NOMO-1 treated with dmso at 0.1 percent for 144 hours (cell line): ENCODE measurements around the gene UBQLN3.

Source experiments
- DNase-seq: peaks from one replicate; lab custom pipeline; 2025; ENCODE audit not compliant: unreplicated experiment; lab: John Stamatoyannopoulos, UW

Gene UBQLN3

DNA sequence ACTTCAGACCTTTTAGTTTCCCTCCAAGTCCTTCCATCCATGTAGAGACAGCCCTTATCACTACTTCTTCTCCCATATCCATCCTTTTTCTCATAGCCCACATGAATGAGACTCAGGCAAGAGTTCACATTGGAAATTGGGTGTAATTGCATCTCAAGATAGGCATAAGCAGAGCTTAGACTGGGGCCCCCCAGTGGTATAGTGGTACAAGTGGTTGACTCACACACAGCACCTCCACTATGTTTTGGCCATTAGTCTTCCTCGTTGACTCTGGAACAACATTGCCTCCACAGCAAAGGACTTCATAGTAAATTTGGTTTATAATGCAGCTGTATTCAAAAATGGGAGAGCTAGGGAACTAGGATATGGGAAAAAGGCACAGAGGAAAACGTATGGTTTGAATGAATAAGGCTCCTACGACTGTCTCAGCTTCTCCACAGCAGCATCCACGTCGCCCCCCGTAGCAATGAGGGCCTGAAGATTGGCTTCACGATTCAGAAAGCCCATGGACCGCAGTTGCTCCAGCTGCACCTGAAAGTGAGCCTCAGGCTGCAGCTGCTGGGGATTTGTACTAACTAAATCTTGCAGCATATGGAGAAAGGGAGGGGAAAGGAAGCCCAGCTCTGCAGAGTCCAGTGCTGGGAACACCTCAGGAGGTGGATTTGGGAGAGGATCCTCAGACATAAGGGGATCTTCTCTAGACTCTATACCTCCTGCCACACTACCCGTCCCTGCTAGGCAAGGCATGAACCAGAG, 2.4 kb downstream of the UBQLN3 start:
- DNase-seq, result no peak

DNA sequence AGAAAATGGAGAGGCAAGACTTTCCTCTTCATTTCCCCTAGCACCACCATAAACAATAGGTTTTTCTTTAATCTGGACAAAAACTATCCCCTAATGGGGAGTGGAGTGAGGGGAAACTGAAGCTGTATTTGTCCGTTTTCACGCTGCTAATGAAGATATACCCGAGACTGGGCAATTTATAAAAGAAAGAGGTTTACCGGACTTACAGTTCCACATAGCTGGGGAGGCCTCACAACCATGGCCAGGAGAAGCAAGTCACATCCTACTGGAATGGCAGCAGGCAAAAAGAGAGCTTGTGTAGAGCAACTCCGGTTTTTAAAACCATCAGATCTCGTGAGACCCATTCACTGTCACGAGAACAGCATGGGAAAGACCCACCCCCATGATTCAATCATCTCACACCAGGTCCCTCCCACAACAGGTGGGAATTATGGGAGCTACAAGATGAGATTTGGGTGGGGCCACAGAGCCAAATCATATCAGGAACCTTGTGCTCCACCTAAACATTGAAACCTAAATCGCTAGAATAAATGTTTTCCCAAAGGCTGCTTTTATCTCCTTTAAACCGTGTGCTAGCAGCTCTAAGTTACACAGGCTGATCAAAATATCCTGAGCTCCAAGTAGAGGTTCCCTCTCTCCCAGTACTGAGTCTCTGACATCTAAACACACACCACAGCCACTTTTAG, 4.3 kb downstream of the UBQLN3 start:
- DNase-seq, result no peak

DNA sequence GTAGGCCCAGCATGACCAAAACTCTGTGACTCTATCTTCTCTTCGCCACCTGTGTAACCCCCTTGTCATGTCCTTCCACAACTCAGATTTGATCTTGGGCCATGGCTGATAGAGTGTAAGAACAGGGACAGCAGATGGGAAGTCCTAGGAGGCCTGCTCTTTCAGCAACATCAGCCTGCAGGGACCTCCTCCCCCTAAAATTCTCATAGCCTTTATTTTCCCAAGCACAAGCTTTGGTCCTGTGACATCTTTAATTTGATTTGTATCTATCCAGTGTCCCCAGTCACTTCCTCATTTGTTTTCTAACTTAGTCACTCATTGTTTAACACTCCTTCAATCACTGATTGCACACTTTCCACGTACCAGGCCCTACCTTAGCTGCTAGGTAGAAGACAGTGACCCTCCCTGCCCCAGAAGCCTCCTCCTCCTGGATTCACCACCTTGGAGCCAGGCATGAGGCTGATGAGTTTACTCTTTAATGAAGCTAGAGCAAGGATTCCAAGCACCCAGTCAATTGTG, 5.3 kb downstream of the UBQLN3 start:
- no peak for DNase-seq

GRCh38 chr11:5500393-5500801, 9.4 kb downstream of the UBQLN3 start:
- DNase-seq, result no peak

DNA sequence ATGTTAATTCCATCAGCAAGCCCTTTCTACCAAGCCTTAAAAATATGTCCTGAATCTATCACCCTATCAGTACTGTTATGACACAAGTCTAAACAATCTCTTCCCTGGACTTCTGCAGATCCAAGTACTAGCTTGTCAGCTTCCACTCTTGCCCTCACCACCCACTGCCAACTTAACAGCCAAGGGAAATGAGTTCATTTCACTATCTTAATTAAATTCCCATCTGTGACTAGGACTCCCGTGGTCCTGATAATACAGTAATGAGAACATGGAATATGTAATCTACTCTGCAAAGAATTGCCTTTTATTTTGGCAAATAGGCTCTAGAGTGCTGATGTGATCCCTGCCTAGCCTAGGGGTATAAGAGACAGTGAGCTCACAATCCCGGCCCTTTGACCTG, 10.1 kb downstream of the UBQLN3 start:
- no peak for DNase-seq

GRCh38 chr11:5489576-5490357, 20.0 kb downstream of the UBQLN3 start:
- DNase-seq, result no peak

- DNase-seq, result no peak
These were observed 20.9 kb downstream of the UBQLN3 start for GRCh38 chr11:5488798-5489399.

GRCh38 chr11:5488385-5488784, 21.4 kb downstream of the UBQLN3 start, which contains the start of gene OR52D1:
Gene OR52D1 (plus strand): TSS chr11:5488685. CDS start chr11:5488707, 22 bp downstream.
- DNase-seq, result no peak

- DNase-seq, result no peak
These were observed 23.3 kb downstream of the UBQLN3 start for GRCh38 chr11:5486421-5486820.

DNA sequence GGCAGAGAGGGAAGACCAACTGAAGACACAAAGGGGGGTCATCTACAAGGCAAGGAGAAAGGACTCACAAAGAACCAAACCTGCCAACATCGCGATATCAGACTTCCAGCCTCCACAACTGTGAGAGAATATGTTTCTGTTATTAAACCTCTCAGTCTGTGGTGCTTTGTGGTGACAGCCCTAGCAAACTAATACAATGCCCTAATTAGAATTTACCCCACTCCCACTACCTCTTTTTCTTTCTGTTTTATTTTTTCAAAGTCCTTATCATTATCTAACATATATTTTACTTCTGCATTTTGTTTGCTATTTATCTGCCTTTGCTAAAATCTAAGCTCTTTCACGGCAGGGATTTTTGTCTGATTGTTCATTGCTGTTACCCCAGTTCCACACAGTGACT, 23.8 kb downstream of the UBQLN3 start:
- no peak for DNase-seq

DNA sequence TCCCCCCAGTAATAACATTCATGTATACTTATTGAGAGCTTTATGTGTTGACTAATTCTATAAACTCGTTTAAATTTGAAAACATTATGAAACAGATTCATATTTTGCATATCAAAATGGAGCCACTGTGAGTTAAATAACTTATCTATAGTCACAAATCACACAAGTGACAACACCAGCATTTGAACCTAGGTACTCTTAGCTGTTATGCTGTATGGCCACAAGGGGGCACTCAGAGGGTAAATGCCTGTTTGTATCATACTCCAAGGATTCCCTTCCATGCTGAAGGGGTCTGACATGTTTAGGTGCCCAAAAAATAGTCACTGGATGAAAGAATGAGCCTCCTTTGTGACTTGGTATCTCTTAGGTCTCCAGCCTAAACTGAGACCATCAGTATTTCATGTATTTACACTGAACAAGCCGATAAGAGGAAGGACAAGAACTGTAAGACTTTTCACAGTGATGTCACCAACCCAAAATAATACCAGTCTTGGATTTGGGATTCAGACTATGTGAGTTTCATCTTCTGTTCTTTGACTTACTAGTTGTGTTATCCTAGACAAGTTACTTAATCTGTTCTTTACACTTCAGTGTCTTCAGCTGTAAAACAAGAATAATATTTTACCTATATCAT, 33.5 kb downstream of the UBQLN3 start:
- no peak for DNase-seq

GRCh38 chr11:5473921-5474320, 35.8 kb downstream of the UBQLN3 start:
- no peak for DNase-seq

DNA sequence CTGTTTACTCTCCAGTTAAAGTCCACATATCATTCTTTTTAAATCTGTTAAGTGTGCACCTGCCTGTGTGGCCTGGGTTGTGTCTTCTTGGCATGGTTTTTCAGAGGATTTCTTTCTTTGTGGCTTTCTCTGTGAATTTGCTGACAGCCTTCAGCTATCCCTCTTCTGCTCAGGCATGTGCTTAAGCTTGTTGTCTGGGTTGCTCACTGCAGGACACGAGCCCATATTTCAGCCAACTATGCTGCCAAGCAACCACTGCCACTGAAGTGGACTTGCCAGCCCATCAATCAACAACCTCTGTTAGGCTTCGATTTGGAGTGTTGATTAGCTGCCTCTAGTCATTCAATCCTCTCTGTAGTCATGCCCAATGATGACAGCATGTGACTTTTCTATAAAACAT, 42.2 kb downstream of the UBQLN3 start:
- no peak for DNase-seq

DNA sequence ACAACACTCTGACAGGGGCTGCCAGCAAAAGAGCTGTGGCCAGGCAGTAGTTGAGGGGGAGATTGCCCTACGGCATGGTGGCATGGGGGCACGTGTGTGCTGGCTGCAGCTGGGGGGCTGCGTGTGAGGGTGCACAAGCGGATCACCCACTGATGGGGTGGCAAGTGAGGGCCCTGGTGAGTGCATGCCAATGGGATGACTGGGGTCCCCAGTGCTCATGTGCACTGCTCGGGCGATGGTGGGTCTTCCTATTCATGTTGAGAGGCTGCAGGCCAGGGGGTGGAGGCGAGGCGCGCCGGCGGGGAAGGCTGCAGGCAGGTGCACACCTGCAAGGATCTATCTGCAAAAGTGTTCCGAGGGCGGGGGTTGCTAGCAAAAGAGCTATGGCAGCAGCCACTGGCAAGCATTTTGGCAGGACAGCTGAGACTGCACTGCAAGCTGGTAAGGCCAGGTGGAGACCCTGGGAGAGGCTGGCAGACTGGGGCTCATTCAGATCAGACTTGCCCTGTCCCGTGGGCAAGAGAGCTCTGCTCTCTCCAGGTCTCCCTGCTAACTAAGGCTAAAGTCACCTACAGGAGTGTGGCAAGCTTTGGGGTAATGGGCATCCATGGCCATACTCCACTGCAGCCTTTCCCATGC, 48.7 kb downstream of the UBQLN3 start:
- DNase-seq, result no peak
